DOHH2 (cell line): ENCODE results near the gene PEX14.
A peak's percentile ranks its signal among the peaks of the same experiment; 100 is the strongest.

ENCODE experiments used
- H3F3A ChIP-seq: fragments of 200-600 bp; sonication (generic), shearing (Covaris generic); 2 replicates; pipeline ENCODE4 v1.6.0; 2016; ENCODE audit warnings: antibody characterized with exemption, mild to moderate bottlenecking; ENCODE audit not compliant: control insufficient read depth, insufficient read depth
- H3K27ac ChIP-seq: fragments of 200-600 bp; sonication (generic); 2 replicates; pipeline ENCODE4 v1.5.1; 2014; ENCODE audit warnings: low read depth, mild to moderate bottlenecking, low read length, moderate library complexity
- H3K27me3 ChIP-seq: fragments of 200-600 bp; sonication (generic); 2 replicates; pipeline ENCODE4 v1.6.1; 2014; ENCODE audit warnings: mild to moderate bottlenecking, low read length, mixed read lengths; ENCODE audit not compliant: control insufficient read depth
- H3K36me3 ChIP-seq: fragments of 200-600 bp; sonication (generic); 2 replicates; pipeline ENCODE4 v1.6.1; 2014; ENCODE audit warnings: mild to moderate bottlenecking, low read length, moderate library complexity, mixed read lengths; ENCODE audit not compliant: control insufficient read depth
- H3K4me1 ChIP-seq: fragments of 200-600 bp; sonication (generic); 2 replicates; pipeline ENCODE4 v1.6.1; 2014; ENCODE audit warnings: mild to moderate bottlenecking, low read length, mixed read lengths; ENCODE audit not compliant: control insufficient read depth
- H3K4me2 ChIP-seq: fragments of 200-600 bp; sonication (generic); 2 replicates; pipeline ENCODE4 v1.6.0; 2014; ENCODE audit warnings: mild to moderate bottlenecking, low read length, moderate library complexity
- H3K4me3 ChIP-seq: fragments of 200-600 bp; sonication (generic); 2 replicates; pipeline ENCODE4 v1.5.1; 2014; ENCODE audit warnings: mild to moderate bottlenecking, low read length, mixed read lengths
- H3K79me2 ChIP-seq: fragments of 200-600 bp; sonication (generic); 2 replicates; pipeline ENCODE4 v1.6.1; 2014; ENCODE audit warnings: mild to moderate bottlenecking, low read length, mixed read lengths; ENCODE audit not compliant: control insufficient read depth
- H3K9me2 ChIP-seq: fragments of 200-600 bp; sonication (generic); replicated peaks from 2 replicates; pipeline ENCODE4 v1.6.1; 2014; ENCODE audit warnings: mild to moderate bottlenecking, low read length, mixed read lengths; ENCODE audit not compliant: control insufficient read depth
- H3K9me3 ChIP-seq: fragments of 200-600 bp; sonication (generic); 2 replicates; pipeline ENCODE4 v1.6.1; 2014; ENCODE audit warnings: antibody characterized with exemption, low read length, mixed read lengths; ENCODE audit not compliant: control insufficient read depth, insufficient read depth
- H4K20me1 ChIP-seq: fragments of 200-600 bp; sonication (generic); 2 replicates; pipeline ENCODE4 v1.6.0; 2014; ENCODE audit warnings: low read depth, mild to moderate bottlenecking, antibody characterized with exemption, low read length, moderate library complexity; ENCODE audit not compliant: control insufficient read depth, insufficient read depth
- CTCF ChIP-seq: fragments of 200-600 bp; sonication (generic); IDR thresholded peaks from one replicate; pipeline ENCODE4 v1.5.1; 2014; ENCODE audit warnings: antibody characterized with exemption, mild to moderate bottlenecking, low read depth, low read length; ENCODE audit not compliant: poor library complexity, severe bottlenecking
- EZH2phosphoT487 ChIP-seq: fragments of 200-600 bp; sonication (generic); IDR thresholded peaks from 2 replicates; pipeline ENCODE4 v1.6.1; 2017; ENCODE audit warnings: borderline replicate concordance, mild to moderate bottlenecking, antibody characterized with exemption, low read length, moderate library complexity, mixed read lengths

PEX14 gene

DNA sequence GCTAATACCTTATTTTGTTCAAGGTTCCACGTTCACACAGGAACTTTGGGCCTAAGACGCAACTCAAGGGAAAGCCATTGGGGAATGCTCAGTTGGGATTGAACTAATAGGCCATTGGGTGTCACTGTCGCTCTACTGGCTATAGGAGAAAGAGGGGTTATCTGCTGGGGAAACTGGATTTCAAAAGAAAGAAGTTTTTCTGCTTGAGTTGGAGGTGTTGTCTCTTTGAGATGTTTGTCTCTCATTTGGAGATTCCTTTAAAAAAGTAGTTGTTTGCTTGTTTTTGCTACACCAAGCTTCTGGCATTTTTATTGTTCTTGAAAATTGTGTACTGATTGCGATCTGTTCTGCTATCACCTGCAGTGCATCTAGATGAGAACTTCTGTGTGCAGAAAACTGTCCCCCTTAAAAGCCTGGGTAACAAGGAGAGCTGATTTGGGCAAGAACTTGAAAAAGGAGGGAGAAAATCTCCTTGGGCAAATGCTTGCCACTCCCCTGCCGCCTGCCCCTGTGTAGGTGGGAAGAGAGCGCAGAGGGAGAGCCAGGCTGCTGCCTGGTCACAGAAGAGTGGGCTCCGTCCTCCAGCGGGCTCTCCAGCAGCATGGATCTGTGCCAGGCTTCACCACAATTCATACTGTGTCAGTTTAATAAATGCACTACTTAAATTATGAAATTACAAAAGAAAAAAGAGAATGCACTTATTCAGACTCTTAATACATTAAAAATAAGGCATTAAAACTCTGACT is 39.9 kb downstream of the PEX14 start:
- H3K9me2 ChIP-seq = no peaks in the 10 kb centered on the region
- TF ChIP-seq CTCF = peak; percentile 12
- no peak for TF ChIP-seq EZH2phosphoT487
- no peak overlapping the region for H3K27ac ChIP-seq
- H3K4me3 ChIP-seq = no peak overlapping the region
- H4K20me1 ChIP-seq = 0 out of 2 replicates have a peak, but pooled peaks cover 11% of the 10 kb centered on the region
- no peaks in the 10 kb centered on the region for H3K9me3 ChIP-seq
- peaks cover 6% of the 10 kb centered on the region for H3K4me1 ChIP-seq
- no peak overlapping the region for H3K4me2 ChIP-seq
- peaks cover 70% of the 10 kb centered on the region for H3K79me2 ChIP-seq
- no peaks in the 10 kb centered on the region for H3K27me3 ChIP-seq
- H3K36me3 ChIP-seq = no peaks in the 10 kb centered on the region
- H3F3A ChIP-seq = no peaks in the 10 kb centered on the region

- no peaks in the 10 kb centered on the region for H3K27me3 ChIP-seq
- no peaks in the 10 kb centered on the region for H3K36me3 ChIP-seq
- no peaks in the 10 kb centered on the region for H3K9me2 ChIP-seq
- H3K79me2 ChIP-seq = peaks cover 63% of the 10 kb centered on the region
- 0 out of 2 replicates have a peak, but pooled peaks cover 8% of the 10 kb centered on the region for H4K20me1 ChIP-seq
- H3K27ac ChIP-seq = no peak overlapping the region
- H3F3A ChIP-seq = no peaks in the 10 kb centered on the region
- no peak overlapping the region for H3K4me2 ChIP-seq
- H3K4me3 ChIP-seq = no peak overlapping the region
- TF ChIP-seq CTCF (no peak), EZH2phosphoT487 (no peak)
- H3K4me1 ChIP-seq = peaks cover 6% of the 10 kb centered on the region
- no peaks in the 10 kb centered on the region for H3K9me3 ChIP-seq
These were observed 40.7 kb downstream of the PEX14 start for GRCh38 chr1:10515301-10515975.

DNA sequence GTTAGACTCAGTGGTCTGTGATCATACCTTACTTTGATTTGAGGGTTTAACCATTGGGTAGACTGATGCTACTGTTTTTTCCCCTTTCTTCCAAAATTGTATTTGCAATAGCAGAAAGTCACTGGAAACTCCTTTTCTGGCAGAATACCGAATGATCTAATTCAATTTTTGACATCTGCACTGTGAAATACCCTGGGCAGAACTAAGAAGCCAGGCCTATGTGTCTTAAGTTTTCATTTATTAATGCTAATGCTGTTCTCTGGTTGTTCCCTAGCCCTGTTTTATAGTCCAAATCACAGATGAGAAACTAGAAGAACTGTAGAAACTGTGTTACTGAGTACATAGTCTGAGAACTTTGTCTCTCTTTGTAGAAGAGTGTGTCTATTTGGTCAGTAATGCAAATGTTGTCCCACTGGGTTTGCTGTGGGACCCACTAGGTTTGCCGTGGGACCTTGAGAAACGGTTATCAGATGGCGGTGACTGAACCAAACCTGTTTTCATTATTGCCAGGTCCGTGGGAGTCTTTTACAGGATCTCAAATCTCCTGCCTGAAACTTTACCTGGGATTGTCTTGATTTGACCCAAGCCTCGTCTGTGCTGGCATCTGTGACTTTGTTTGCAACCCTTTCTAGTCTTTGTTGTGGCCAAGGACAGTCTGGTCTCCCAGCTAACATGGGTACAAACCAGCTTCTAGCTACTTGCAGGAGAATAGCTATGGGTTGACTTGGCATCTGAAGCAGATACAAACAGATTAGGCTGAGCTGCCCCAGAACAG is 41.4 kb downstream of the PEX14 start:
- no peak overlapping the region for H3K27ac ChIP-seq
- H3K4me1 ChIP-seq = peaks cover 6% of the 10 kb centered on the region
- peaks cover 57% of the 10 kb centered on the region for H3K79me2 ChIP-seq
- no peak overlapping the region for H3K4me3 ChIP-seq
- H3K27me3 ChIP-seq = no peaks in the 10 kb centered on the region
- no peaks in the 10 kb centered on the region for H3F3A ChIP-seq
- H3K36me3 ChIP-seq = no peaks in the 10 kb centered on the region
- 0 out of 2 replicates have a peak, but pooled peaks cover 8% of the 10 kb centered on the region for H4K20me1 ChIP-seq
- no peak overlapping the region for H3K4me2 ChIP-seq
- no peaks in the 10 kb centered on the region for H3K9me3 ChIP-seq
- TF ChIP-seq EZH2phosphoT487 = no peak
- no peak for TF ChIP-seq CTCF
- no peaks in the 10 kb centered on the region for H3K9me2 ChIP-seq
